Activated CD8-positive, alpha-beta T cell treated with anti-CD3 and anti-CD28 coated beads, Interleukin-2, amount 10 ng/mL, durations not matched to agents 7 days and 5 days (primary cell): ENCODE measurements around the gene ATOSB. TPM values are rescaled to one million over a fixed set of nuclear protein-coding genes. Genes with fewer than 3 reads are reported as not detected.

Experiments
- ATAC-seq: fragments of 150-1000 bp; cut with Tn5 transposase; one replicate; pipeline ENCODE4 v1.10.0; 2021; ENCODE audit warnings: moderate library complexity
- CTCF ChIA-PET: fragments of 350-600 bp; sonication (Branson Sonifier 250); formaldehyde crosslinking; loops from one replicate; lab custom pipeline; 2021; ENCODE audit warnings: antibody characterized with exemption; lab: Charles Lee
- POLR2A ChIA-PET: fragments of 350-600 bp; sonication (Branson Sonifier 250); formaldehyde crosslinking; loops from one replicate; lab custom pipeline; 2021; ENCODE audit warnings: antibody characterized with exemption; lab: Charles Lee
- DNase-seq: peaks from one replicate; pipeline ENCODE4 v3.0.0-alpha.2; 2020
- H3K27ac Mint-ChIP-seq: one replicate; pipeline ENCODE4 v1.8.0; 2021; ENCODE audit warnings: mild to moderate bottlenecking, mixed read lengths
- H3K27me3 Mint-ChIP-seq: one replicate; pipeline ENCODE4 v1.8.0; 2021; ENCODE audit warnings: low read depth, mixed read lengths
- H3K36me3 Mint-ChIP-seq: one replicate; pipeline ENCODE4 v1.8.0; 2021; ENCODE audit warnings: low read depth, mixed read lengths
- H3K4me1 Mint-ChIP-seq: one replicate; pipeline ENCODE4 v1.8.0; 2021; ENCODE audit warnings: low read depth, mixed read lengths
- H3K4me3 Mint-ChIP-seq: one replicate; pipeline ENCODE4 v1.8.0; 2021; ENCODE audit warnings: mild to moderate bottlenecking, mixed read lengths
- H3K9me3 Mint-ChIP-seq: one replicate; pipeline ENCODE4 v1.8.0; 2022; ENCODE audit warnings: mixed read lengths; ENCODE audit not compliant: insufficient read depth
- total RNA-seq, 2 experiments: library from RNA; stranded (reverse); gene quantifications; one replicate each; pipeline ENCODE4 v1.2.3, GENCODE V29; 2021

ATOSB gene
- total RNA-seq, 2 experiments from 2014 or later, result 14.5 to 17.0 TPM

DNA sequence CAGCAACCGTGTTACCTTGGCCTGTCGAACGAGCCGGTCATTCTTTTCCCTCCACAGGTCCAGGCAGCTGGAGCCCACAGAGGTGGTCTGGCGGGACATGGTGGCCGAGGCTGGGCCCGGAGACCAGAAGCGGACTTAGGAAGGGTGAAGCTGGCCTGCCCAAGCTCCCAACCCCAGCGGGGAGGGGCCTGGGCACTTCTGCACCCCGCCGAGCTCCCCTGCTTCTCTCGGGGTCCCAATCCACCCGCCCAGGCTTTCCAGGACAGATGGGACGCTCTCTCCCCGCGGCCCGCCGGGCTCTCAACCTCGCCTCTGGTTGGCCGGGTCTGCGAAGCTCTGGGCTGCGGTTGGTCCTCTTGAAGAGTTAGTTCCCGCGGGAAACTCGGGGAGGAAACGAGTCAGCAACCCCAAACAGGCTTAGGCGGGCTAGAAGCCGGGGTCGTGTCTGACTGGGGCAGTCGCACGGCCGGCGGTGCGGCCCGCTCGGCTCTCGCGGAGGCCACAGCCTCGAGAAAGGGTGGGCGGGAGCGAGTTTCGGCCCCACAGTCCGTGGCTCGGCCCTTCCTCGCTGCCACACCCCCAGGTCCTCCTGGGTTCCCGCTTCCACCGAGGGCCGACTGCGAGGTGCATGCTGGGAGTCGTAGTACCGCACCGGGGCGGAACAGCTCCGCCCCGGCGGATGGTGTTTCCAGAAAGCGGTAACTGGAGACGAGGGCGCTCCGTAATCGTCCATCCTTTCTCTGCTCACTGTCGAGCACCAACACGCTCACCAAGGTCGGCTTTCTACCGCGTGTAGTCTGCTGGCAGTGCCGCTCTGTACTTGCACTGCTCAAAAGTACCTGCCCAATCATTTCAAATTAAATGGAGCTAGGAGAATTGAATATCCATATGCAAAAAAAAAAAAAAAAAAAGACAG, 36.0 kb downstream of the ATOSB start, which contains the start of gene FANCG:
Gene FANCG, minus strand, starts transcription at position 517 of the 916 bp plus-strand sequence. Its CDS starts 418 bp downstream, at position 99.
- peaks cover 35% of the 10 kb centered on the region for H3K36me3 Mint-ChIP-seq
- H3K4me1 Mint-ChIP-seq, result peaks cover 28% of the 10 kb centered on the region
- peak; percentile 91 for ATAC-seq
- no peaks in the 10 kb centered on the region for H3K27me3 Mint-ChIP-seq
- peak within 1 kb of the TSS; percentile 99 for H3K27ac Mint-ChIP-seq
- H3K9me3 Mint-ChIP-seq, result no peaks in the 10 kb centered on the region
- ChIA-PET POLR2A (interaction anchor here (0.6 to 6.4 kb wide), 13 partner anchors 8 to 459 kb away, joined by 3 to 94 read pairs (median 4); partner anchors contain the start of genes DCTN3, PIGO, STOML2 and VCP), CTCF (interaction anchor here (1.0 to 9.3 kb wide), 8 partner anchors 8 to 415 kb away, joined by 3 to 111 read pairs (median 9); partner anchors contain the start of genes PIGO, STOML2 and VCP)
- peak; percentile 90 for DNase-seq
- peak within 1 kb of the TSS; percentile 95 for H3K4me3 Mint-ChIP-seq

DNA sequence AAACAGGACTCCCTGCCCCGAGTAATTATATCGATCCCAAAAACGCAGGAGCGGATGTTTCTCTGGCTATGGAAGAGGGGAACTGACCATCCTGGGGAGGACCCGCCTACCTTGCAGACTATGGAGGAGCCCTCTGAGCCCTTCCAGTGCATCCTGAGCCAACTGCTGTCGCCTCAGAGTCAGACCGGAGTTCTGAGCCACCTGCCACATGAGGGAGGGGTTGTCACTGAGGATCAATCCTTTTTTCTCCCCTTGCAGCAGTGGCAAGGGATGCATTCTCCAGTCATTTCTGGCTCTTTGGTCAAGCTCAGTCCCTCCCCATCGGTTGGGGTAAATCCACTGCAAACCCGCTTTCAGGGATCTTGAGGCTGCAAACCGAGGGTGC, 36.6 kb downstream of the ATOSB start:
- peak overlapping the region; percentile 99 for H3K27ac Mint-ChIP-seq
- DNase-seq, result no peak
- H3K4me3 Mint-ChIP-seq, result peak overlapping the region; percentile 95
- no peaks in the 10 kb centered on the region for H3K27me3 Mint-ChIP-seq
- POLR2A ChIA-PET, result interaction anchor here (1.4 to 6.4 kb wide), 7 partner anchors 8 to 35 kb away, joined by 4 to 94 read pairs (median 14); partner anchors contain the start of genes PIGO, STOML2 and VCP
- H3K4me1 Mint-ChIP-seq, result peaks cover 28% of the 10 kb centered on the region
- CTCF ChIA-PET, result interaction anchor here (1.0 to 9.3 kb wide), 8 partner anchors 8 to 414 kb away, joined by 3 to 111 read pairs (median 9); partner anchors contain the start of genes PIGO, STOML2 and VCP
- H3K36me3 Mint-ChIP-seq, result peaks cover 41% of the 10 kb centered on the region
- ATAC-seq, result no peak
- no peaks in the 10 kb centered on the region for H3K9me3 Mint-ChIP-seq

DNA sequence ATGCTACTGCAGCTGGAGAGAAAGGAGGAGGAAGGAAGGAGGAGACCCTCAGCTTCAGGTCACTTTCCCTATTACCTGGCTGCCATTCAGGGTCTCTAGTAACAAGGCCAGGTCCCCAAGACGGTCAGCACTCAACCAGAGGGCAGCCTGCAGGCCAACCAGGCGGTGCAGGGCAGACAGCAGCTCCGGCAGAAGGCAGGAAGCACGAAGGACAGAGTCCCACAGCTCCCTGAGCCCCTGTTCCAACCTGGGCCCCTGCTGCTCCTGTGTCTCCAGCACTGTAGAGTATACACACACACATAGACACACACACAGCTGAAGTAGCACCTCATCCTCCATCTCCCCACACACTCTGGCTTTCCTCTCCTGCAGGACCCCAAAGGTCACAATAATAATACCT, 37.6 kb downstream of the ATOSB start:
- Mint-ChIP-seq H3K36me3 (peaks cover 50% of the 10 kb centered on the region), H3K9me3 (no peaks in the 10 kb centered on the region), H3K4me1 (peaks cover 36% of the 10 kb centered on the region), H3K27ac (peak overlapping the region; percentile 99), H3K27me3 (no peaks in the 10 kb centered on the region), H3K4me3 (peak overlapping the region; percentile 95)
- ATAC-seq (no peak), DNase-seq (no peak)
- POLR2A ChIA-PET, result interaction anchor here (1.5 to 6.4 kb wide), 4 partner anchors 16 to 36 kb away, joined by 5 to 94 read pairs (median 17); partner anchors contain the start of genes PIGO and STOML2
- CTCF ChIA-PET, result interaction anchor here (1.0 to 9.3 kb wide), 2 partner anchors 16 to 39 kb away, joined by 3 to 111 read pairs; partner anchors contain the start of gene PIGO

DNA sequence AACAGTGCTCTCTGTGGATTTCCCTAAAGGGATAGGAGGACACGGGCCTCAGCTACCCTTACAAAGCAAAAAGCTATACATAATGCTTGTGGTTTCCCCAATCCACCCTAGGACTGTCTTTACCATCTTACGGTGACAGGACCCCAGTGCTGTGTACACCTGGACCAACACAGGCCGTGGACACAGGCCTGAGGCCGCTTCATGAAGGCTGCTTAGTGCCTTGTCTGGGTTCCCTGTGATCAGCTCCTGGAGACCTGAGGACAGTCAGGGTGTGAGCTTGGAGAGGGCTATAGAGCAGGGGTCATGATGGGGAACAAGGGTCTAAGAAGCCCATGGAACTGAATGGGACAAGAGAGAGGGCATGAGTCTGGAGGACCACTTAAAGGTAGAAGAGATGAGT, 38.8 kb downstream of the ATOSB start:
- Mint-ChIP-seq H3K27me3 (no peaks in the 10 kb centered on the region), H3K4me3 (no peak overlapping the region), H3K27ac (no peak overlapping the region), H3K36me3 (peaks cover 58% of the 10 kb centered on the region), H3K9me3 (no peaks in the 10 kb centered on the region), H3K4me1 (peaks cover 42% of the 10 kb centered on the region)
- ATAC-seq (no peak), DNase-seq (no peak)
- CTCF ChIA-PET, result interaction anchor here (9.3 kb wide), 1 partner anchor 18 kb away, joined by 111 read pairs; the partner anchor contains the start of gene PIGO
- POLR2A ChIA-PET, result interaction anchor here (1.5 to 6.4 kb wide), 2 partner anchors 17 to 26 kb away, joined by 5 to 94 read pairs; partner anchors contain the start of genes PIGO and STOML2

DNA sequence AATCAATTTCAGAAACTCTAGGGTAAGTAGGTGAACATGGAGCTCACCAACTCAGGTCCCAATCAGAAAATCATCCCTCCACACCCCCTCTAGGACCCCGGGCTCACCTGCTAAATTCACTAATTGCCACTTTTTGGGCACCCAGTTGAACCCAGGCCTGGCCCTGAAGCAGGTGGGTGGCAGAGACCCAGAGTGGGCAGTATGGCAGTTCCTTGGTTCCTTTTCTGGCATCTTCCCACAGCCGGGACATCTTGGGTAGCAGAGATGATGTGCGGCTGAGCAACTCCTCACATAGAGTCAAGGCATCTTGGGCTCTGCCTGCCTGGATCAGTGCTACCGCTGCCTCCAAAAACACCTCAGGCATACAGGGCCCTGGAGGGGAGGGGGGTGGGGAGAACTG, 40.3 kb downstream of the ATOSB start:
- ChIA-PET POLR2A (no interaction called here), CTCF (interaction anchor here (9.3 kb wide), 1 partner anchor 19 kb away, joined by 111 read pairs; the partner anchor contains the start of gene PIGO)
- H3K27ac Mint-ChIP-seq, result no peak overlapping the region
- no peaks in the 10 kb centered on the region for H3K27me3 Mint-ChIP-seq
- no peak overlapping the region for H3K4me3 Mint-ChIP-seq
- peaks cover 69% of the 10 kb centered on the region for H3K36me3 Mint-ChIP-seq
- peaks cover 51% of the 10 kb centered on the region for H3K4me1 Mint-ChIP-seq
- ATAC-seq (no peak), DNase-seq (no peak)
- no peaks in the 10 kb centered on the region for H3K9me3 Mint-ChIP-seq

DNA sequence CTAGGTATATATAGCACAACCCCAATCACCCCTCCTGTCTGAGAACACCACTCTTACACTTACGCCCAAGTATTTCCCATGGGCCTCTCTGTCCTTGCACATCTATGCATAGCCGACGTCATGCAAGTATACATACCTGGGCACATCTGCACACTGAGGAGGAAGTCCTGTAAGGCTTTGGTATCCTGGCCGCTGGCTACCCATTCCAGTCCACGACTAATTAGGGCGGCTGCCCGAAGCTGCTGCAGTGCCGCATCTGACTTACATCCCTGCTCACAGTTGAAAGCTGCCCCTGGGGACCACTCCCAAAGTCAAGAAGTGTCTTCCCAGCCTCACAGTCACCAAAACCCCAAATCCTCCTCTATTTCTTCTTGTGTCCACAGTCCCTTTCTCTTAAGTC, 40.9 kb downstream of the ATOSB start:
- DNase-seq (no peak), ATAC-seq (no peak)
- Mint-ChIP-seq H3K27ac (no peak overlapping the region), H3K36me3 (peaks cover 74% of the 10 kb centered on the region), H3K4me3 (no peak overlapping the region), H3K4me1 (peaks cover 52% of the 10 kb centered on the region), H3K27me3 (no peaks in the 10 kb centered on the region), H3K9me3 (no peaks in the 10 kb centered on the region)
- POLR2A ChIA-PET, result no interaction called here
- CTCF ChIA-PET, result interaction anchor here (9.3 kb wide), 1 partner anchor 20 kb away, joined by 111 read pairs; the partner anchor contains the start of gene PIGO

DNA sequence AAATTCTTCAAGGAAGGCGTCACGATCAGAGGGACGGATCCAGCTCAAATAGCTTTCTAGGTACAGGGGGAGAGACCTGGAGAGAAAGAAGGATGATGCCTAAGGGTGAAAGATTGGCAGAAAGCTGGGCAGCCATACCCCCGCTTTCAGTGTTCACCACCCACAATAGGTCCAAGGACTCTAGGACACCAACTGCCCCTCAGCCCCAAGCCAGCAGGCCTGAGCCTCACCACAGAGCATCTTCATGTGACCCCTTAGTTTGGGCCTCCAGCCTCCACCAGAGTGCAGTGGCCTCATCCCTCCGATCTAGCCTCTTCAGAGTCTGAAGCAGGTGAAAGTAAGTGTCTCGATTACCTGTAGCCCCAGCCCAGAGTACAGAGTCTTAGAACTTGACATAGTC, 41.5 kb downstream of the ATOSB start:
- DNase-seq, result no peak
- CTCF ChIA-PET, result no interaction called here
- no peaks in the 10 kb centered on the region for H3K27me3 Mint-ChIP-seq
- no peak for ATAC-seq
- H3K4me3 Mint-ChIP-seq, result no peak overlapping the region
- peaks cover 77% of the 10 kb centered on the region for H3K36me3 Mint-ChIP-seq
- POLR2A ChIA-PET, result no interaction called here
- H3K4me1 Mint-ChIP-seq, result peaks cover 56% of the 10 kb centered on the region
- H3K27ac Mint-ChIP-seq, result no peak overlapping the region
- H3K9me3 Mint-ChIP-seq, result no peaks in the 10 kb centered on the region

DNA sequence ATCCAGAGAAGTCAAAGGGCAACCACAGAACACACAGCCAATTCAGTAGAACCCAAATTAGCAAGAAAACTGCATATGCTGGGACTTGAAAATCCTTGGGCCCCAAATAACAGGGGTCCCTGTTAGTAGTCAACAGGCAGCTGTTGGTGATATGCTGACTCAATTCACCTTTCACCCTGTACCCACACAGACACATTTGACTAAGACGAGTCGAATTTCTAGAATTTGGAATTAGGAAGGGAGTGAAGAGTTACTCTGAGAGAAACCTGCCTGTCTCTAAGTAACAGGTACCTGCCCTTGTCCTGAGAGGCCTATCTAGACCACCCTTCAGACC, 42.4 kb downstream of the ATOSB start:
- H3K9me3 Mint-ChIP-seq, result no peaks in the 10 kb centered on the region
- H3K4me1 Mint-ChIP-seq, result peaks cover 58% of the 10 kb centered on the region
- ChIA-PET POLR2A (interaction anchor here (0.9 to 2.9 kb wide), 3 partner anchors 20 to 42 kb away, joined by 6 to 43 read pairs (median 10); partner anchors contain the start of gene PIGO), CTCF (no interaction called here)
- no peaks in the 10 kb centered on the region for H3K27me3 Mint-ChIP-seq
- peaks cover 79% of the 10 kb centered on the region for H3K36me3 Mint-ChIP-seq
- DNase-seq (no peak), ATAC-seq (no peak)
- peak overlapping the region; percentile 96 for H3K27ac Mint-ChIP-seq
- H3K4me3 Mint-ChIP-seq, result peak overlapping the region; percentile 92

DNA sequence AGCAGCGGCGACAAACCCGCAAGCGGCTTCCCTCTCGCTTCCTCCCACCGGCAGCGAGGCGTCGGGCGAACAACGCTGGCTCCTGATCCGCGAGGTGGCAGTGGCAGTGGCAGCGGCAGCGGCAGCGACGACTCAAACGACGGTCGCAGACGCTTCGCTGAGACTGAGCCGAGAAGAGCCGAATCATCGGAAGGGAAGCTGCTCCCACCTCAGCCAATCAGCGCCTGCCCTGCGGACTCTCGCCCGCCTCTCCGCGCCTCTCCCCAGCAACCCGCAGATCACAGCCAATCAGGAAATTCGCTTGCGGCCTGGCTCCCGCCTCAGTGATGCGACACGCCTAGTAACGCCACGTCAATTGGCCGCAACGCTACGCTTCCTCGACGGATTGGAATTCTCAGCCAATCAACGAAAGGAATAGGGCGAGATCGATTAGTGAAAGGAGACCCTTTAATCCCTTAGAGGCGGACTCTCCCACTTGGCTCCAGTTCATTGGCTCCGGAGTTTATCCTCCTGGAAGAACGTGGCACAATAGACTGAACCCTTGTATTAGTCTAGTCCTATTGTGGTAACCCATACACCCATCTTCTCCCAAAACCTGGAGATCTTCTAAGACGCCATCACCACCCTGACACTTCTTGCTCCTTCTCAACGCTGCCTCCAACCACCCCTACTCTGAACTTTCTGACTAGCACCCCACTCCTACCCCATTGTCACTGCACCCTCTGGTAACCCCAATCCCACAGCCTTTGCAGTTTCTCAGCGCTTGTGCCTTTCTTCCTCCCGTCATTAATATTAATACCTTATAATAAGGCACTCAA, 43.0 kb downstream of the ATOSB start, which contains the start of gene VCP:
Gene VCP, minus strand, starts transcription at position 165 of the 818 bp plus-strand sequence. CDS start 272 bp downstream, outside the sequence.
- ChIA-PET POLR2A (interaction anchor here (0.6 to 3.2 kb wide), 16 partner anchors 8 to 410 kb away, joined by 3 to 43 read pairs (median 6); partner anchors contain the start of genes FANCG, PIGO and STOML2), CTCF (interaction anchor here (0.7 to 3.2 kb wide), 8 partner anchors 8 to 481 kb away, joined by 3 to 32 read pairs (median 12); partner anchors contain the start of genes FANCG, PIGO and STOML2)
- H3K4me1 Mint-ChIP-seq, result peaks cover 57% of the 10 kb centered on the region
- ATAC-seq, result peak; percentile 94
- peaks cover 82% of the 10 kb centered on the region for H3K36me3 Mint-ChIP-seq
- no peaks in the 10 kb centered on the region for H3K9me3 Mint-ChIP-seq
- peak within 1 kb of the TSS; percentile 92 for H3K4me3 Mint-ChIP-seq
- H3K27me3 Mint-ChIP-seq, result no peaks in the 10 kb centered on the region
- peak; percentile 98 for DNase-seq
- peak within 1 kb of the TSS; percentile 96 for H3K27ac Mint-ChIP-seq

DNA sequence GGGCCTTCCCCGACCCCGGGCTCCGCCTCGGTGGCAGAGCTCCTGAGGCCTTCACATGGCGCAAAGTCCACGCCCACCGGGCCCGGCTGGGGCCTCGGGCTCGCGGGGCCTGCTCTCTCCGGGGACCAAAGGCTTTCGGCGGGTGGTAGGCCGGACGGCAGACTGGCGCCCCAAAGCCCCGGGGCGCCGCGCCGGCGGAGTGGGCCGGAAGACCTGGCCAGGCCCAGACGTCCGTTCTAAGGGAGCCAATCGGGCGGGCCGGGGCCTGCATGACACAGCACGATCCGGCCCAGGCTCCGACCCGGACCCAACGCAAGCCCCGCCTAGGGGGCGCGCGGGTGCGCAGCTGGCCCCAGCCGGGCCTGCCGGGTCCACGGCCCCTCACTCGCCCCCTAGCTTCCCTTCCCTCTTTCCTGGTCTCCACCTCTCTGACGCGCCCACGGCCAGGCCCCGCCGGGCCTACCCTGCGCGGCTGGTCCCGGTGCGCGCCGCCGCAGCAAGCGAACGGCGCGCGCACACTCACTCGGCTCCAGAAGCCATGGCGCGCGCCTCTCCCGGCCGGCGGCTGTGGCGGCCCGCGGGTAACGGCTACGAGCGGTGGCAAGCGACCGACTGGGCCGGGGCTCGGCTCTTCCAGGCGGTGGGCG, 43.7 kb downstream of the ATOSB start:
- ATAC-seq (peak; percentile 66), DNase-seq (peak; percentile 76)
- Mint-ChIP-seq H3K9me3 (no peaks in the 10 kb centered on the region), H3K27me3 (no peaks in the 10 kb centered on the region), H3K27ac (peak overlapping the region; percentile 96), H3K4me3 (peak overlapping the region; percentile 92), H3K36me3 (peaks cover 84% of the 10 kb centered on the region), H3K4me1 (peaks cover 54% of the 10 kb centered on the region)
- ChIA-PET POLR2A (interaction anchor here (0.5 to 3.2 kb wide), 19 partner anchors 9 to 762 kb away, joined by 3 to 43 read pairs (median 5); partner anchors contain the start of genes ATOSB, FANCG, PIGO and STOML2), CTCF (interaction anchor here (0.7 to 3.2 kb wide), 11 partner anchors 9 to 481 kb away, joined by 3 to 32 read pairs (median 6); partner anchors contain the start of genes FANCG, PIGO and STOML2)
